IPS-NIHi11 (cell line): Measurements from ENCODE around the gene NIPBL.
"Not testable (repeated sequence)": the region's sequence is repeated elsewhere in the genome, so short reads cannot be mapped to it uniquely, and the experiment has no call there.

Experiments used
- DNase-seq: peaks from one replicate; pipeline ENCODE4 v3.0.0; 2012; ENCODE audit warnings: mixed read lengths, low spot score

Gene NIPBL

DNA sequence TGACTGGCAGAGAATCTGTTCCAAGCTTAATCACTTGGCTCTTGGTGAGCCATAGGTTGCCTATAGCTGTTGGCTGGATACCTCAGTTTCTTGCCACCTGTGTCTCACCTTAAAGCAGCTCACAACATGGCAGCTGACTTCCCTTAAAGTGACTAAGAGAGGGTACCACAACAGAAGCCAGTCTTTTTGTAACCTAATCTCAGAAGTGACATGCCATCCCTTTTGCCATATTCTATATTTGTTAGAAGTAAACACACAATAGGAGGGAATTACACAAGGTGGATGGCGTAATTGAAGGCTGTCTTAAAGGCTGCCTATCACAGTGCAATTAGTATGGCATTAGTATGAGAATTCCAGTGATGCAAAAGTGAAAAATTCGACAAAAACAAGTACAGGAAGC, 28.1 kb downstream of the NIPBL start:
- no peak for DNase-seq

DNA sequence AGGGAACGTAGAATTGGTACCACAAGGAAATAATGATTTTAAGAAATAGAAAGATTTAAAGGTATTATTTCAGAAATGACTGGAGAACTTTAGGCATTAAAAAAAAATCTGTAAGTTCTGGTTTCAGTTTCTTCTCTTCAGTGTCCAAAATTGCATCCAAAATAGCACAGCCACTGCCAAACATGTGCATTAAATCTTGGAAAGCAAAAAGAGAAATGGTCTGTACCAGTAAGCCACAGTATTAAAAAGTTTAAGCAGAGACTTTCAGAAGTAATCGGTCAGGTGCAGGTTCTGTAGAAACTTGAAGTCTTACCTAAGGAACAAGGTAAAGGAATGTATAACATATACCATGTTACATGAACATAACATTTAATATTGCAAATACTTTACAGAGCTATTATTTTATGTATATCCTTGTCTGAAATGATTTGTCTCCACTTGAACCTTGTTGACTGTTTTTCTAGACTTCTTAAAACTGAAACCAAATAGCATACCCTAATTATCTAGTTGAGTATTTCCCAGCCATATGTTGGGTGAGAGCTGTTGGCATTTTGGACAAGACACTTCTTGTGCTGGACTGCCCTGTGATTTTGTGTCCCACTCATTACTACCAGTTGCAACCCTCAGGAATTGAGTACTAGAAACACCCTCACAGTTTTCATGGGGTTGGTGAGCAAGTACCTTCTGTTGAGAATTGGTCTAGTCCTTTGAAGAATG, 32.1 kb downstream of the NIPBL start:
- no peak for DNase-seq

DNA sequence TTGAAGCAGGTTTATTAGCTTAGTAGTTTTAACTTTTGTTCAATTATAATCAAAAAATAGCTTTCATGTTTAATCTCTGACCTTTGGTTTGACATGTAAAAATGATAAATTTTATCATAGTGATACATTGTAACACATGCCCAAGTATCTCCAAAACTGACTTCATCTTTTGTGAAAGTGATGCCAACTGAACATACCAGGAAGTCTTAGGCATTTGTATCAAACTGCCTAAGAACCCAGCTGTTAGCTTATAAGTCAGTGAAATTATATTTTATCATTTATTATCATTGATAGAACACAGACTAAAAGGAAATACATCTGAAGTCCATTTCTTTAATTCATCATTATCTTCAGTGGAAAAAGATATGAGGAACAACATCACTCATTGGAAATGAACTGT, 39.1 kb downstream of the NIPBL start:
- no peak for DNase-seq

DNA sequence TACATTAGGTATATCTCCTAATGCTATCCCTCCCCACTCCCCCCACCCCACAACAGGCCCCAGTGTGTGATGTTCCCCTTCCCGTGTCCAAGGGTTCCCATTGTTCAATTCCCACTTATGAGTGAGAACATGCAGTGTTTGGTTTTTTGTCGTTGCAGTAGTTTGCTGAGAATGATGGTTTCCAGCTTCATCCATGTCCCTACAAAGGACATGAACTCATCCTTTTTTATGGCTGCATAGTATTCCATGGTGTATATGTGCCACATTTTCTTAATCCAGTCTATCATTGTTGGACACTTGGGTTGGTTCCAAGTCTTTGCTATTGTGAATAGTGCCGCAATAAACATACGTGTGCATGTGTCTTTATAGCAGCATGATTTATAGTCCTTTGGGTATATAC, 40.0 kb downstream of the NIPBL start:
- DNase-seq = not testable (repeated sequence)

DNA sequence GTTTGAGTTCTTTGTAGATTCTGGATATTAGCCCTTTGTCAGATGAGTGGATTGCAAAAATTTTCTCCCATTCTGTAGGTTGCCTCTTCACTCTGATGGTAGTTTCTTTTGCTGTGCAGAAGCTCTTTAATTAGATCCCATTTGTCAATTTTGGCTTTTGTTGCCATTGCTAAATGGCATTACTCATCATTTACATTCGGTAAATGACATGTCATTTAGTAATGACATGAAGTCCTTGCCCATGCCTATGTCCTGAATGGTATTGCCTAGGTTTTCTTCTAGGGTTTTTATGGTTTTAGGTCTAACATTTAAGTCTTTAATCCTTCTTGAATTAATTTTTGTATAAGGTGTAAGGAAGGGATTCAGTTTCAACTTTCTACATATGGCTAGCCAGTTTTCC, 40.8 kb downstream of the NIPBL start:
- DNase-seq = not testable (repeated sequence)

DNA sequence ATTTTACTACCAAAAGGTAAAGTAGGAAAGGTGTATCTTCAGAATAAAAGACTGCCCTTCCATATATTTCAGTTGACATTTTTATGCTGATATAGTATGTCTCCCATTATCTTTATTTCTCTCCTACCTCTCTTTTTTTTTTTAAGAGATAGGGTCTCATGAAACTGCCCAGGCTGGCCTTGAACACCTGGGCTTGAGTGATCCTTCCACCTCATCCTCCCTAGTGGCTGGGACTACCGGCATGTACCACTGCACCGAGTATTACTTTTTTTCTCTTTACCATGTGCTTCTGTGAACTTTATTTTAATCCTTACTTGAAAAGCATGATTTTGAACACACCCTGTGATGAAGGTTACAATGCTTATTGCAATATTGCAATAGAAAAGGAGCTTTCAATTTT, 42.7 kb downstream of the NIPBL start:
- no peak for DNase-seq

DNA sequence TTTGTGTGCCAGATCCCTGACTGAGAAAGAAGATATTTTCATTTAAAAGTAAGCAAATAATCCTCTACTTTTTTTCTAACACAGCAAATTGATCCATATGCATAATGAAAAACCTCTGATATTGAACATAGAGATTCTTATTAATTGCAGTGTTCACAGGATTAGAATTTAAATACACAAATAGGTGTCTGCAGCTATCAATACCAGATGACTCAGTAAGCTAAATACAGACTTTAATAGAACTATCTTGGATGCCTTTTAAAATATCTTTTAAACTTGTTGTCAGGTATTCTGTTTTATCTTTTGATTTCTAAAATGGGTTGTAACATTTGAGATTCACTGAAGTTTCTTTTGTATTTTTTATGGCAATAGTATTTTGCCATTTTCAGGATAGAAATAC, 43.1 kb downstream of the NIPBL start:
- no peak for DNase-seq

DNA sequence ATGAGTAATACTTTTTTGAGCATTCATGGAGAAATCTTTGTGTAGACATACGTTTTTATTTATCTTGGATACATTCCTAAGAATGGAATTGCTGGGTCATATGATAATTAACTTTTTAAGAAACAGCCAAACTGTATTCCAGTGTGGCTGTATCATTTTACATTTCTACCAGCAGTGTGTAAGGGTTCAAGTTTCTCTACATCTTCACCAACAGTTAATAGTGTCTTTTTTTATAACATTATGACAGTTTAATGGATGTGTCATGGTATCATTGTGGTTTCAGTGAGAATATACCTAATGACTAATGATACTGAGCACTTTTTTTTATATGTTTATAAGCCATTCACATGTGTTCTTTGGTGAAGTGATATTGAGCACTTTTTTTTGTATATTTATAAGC, 52.4 kb downstream of the NIPBL start:
- DNase-seq = no peak

DNA sequence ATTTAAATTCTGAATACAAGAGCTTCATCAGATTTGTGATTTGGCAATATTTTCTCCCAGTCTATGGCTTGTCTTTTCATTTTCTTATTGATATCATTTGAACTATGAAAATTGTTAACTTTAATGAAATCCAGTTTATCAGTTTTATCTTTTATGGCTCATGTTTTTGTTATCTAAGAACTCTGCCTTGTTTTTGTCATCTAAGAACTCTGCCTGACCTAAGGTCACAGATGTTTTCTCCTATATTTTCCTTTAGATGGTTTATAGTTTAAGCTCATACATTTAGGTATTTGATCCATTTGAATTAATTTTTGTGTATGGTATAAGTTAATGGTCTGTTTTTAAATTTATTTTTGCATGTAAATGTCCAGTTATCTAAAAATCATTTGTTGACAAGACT, 52.9 kb downstream of the NIPBL start:
- DNase-seq = no peak

DNA sequence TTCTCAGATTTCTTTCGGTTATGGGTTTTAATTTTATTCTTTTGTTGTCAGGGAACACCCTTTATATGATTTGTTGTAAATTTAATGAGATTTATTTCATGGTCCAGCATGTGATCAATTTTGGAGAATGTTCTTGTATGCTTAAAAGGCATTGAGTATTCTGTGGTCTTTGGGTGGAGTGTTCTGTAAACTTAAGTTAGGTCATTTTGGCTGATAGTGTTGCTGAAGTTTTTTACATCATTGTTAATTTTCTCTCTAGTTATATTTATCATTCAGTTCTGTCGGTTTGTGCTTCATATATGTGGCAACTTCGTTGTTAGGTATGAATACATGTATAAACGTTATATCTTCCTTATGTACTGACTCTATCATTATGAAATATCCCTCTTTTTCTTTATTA, 55.5 kb downstream of the NIPBL start:
- no peak for DNase-seq

DNA sequence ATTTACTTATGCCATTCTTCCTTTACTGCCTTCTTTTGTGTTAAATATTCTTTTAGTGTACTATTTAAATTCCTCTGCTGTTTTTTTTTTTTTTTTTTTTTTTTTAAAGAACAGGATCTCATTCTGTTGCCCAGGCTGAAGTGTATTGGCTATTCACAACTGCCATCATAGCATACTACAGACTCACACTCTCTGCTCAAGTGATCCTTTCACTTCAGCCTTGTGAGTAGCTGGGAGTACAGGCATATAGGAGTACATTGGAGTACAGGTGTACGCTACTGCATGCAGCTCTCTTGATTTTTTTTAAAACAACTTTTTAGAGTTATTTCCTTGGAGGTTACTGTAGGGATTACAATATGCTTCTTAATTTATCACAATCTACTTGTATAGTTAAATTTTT, 56.1 kb downstream of the NIPBL start:
- no peak for DNase-seq

DNA sequence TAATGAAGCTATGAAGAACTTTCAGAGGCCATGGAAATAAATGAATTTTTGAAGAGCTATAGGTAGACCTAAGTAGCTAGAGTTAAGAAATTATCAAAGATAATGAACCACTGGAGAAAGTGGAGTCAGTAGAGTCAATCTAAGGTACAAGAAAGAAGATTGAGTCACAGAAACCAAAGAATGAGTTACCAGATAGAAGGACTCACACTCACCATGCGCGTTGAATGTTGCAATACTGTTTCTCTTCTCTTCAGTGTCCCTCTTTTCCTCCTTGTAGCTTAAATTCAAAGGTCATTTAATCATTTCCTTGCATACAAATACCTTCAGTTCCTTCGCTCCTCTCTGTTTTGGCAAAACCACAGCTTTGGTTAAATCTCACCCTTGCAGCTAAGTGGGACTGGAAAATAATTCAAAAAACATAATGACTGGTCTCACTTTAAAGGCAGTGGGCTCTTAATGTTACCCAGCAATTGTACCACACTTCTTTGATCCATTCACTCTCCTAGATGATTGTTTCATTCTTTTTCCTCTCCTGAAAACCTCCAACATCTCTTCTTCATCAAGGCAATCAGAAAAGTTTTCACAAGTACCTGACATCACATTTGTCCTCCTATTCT, 58.3 kb downstream of the NIPBL start:
- no peak for DNase-seq

DNA sequence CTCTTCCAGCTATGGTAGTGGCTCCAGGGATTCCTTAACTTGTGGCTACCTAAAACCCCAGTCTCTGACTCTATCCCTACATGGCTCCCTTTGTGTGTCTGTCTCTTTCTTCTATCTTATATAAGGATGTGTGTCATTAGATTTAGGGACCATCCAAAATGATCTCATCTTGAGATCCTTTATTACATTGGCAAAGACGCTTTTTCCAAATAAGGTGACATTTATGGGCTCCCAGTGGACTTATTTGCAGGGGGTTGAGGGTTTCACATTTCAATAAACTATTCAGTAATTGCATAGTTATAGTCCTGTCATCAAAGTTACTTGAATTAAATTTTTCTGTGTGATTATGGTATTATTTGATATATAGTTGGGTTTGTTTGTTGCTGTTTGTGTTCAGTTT, 59.2 kb downstream of the NIPBL start:
- DNase-seq = no peak

DNA sequence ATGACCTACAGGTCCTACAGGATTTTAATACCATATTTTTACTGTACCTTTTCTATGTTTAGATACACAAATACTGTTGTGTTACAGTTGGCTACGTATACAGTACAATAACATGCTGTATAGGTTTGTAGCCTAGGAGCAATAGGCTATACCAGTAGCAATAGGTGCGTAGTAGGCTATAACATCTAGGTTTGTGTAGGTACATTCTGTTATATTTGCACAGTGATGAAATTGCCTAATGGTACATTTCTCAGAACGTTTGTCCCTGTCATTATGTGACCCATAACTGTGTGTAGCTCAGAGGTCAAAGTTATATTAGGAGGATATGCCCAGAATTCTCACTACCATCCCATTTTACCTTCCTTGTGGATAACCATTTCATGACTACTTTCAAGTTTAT, 59.7 kb downstream of the NIPBL start:
- no peak for DNase-seq

DNA sequence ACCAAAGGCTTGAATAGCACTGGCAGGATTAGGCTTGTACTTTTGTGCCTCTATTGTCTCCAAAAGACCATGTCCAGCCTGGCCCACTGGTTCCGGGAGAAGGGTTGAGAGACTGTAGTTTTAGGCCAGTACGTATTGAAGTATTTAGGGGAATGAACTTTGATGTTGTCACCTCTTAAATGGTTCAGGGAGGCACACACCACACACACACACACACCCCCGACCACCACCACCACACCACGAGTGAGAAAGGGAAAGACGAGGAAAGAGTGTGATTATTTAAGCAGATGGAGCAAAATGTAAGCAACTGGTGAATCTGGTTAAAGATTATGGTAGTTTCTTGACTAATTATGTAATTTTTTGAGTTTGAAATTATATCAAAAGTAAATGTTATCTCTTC, 61.6 kb downstream of the NIPBL start:
- DNase-seq = no peak

DNA sequence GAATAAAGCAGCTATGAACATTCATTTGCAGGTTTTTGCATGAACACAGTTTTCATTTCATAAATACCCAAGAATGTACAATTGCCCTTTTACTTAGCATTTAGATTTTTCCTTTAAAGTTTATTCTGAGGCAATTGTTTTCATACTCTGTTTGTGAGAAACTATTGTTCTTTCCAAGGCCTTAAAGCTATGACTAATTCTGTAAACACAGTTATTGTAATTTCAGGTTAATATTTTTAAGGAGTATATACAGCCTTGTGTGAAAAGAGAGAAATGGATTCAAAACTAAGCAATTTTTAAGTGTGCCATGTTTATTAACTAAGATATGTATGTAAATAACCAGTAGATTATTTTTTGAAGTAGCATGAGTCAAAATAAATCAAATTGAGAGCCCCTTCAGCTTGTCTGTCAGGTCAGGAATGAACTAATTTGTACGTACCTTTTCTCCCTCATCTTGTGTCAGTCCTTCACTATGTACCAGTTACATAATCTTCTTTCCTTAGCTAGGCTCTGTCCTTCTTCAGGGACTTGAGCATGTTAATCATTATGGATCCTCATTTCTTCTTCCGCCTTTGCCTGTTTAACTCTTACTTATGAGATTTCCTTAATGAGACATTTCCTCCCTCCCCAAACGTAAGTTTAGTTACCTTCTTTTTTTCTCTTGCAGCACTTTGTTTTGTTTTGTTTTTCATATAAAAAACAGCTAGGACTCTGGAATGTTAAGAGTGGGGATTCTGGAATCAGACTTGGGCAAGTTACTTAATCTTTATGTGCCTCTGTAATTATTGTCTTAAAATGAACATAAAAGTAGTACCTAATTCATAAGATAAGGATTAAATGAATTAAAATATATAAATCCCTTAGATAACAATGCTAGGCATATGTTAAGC, 63.6 kb downstream of the NIPBL start:
- no peak for DNase-seq

DNA sequence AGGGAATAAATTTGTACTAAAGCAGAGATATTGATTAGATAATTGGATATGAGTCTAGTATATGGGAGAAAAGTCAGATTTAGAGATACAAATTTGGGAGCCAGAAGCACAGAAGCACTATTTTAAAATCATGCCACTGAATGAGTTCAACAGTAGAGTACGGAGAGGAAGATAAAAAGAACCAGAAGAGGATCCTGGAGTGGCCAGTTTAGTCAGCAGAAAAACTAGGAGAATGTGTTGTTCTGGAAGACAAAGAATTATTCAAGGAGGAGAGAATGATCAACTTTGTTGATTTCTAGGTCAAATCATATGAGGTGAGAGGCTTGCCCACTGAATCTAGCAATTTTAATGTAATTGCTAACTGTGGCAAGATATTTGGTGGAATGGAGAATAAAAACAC, 67.0 kb downstream of the NIPBL start:
- no peak for DNase-seq

DNA sequence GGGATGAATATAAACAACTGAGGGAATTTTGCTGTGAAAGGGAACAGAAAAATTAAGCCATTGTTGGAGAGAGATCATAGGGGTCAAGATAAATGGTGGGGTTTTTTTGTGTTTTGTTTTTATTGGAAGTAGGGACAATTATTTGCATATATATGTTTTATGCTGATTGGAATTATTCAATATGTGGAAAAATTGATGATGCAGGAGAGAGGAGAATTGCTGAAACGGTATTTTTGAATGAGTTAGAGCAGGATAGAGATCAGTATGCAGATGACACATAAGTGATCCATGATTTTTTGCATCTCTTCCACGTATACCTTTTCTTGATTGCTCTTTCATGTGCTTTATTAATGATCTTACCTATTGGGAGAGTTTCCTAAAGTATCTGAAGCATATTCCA, 67.5 kb downstream of the NIPBL start:
- no peak for DNase-seq

DNA sequence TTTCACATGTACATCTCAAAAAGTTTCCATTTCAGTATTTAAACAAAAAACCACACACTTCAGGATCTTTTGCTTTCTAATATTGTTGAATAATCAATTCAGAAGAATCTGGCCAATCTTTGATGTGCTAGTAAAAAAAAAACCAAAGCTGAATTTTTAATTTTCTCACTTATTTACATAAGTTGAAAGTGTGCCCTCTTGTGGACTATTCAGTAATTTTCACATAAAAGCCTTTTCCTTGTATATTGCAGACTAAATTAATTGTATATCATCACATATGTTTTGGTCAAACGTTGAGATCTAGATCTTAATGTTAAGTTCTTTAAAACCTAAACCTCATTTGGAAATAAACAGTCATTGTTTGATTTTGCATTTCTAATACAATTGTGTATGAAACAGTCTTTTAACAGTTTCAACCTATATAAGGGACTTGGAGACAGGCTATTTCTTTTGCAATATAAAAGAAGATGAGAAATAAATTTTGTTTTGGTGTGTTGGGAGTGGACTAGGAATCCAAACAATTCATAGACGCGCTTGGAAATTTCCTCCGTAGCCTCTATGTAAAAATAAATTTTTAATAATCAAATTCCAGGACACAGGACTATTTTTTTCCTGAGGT, 68.1 kb downstream of the NIPBL start:
- DNase-seq = no peak

DNA sequence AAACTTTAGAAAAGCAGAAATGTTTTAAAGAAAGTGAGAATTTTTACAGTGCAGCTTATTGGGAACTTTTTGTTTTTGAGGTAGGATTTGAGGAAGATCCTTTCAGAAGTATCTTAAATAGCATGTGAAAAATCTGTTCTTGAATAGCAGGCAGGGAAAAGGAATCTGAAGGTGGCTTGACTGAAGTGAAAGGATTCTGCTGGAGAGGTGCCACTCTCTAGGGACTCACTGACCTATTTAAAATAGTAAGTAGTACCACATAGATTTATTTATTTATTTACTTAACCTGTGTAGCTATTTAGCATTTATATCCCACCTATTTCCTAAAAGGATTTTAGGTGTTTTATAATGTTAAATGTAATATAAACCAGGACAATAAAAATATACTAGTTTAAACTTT, 69.1 kb downstream of the NIPBL start:
- DNase-seq = no peak

DNA sequence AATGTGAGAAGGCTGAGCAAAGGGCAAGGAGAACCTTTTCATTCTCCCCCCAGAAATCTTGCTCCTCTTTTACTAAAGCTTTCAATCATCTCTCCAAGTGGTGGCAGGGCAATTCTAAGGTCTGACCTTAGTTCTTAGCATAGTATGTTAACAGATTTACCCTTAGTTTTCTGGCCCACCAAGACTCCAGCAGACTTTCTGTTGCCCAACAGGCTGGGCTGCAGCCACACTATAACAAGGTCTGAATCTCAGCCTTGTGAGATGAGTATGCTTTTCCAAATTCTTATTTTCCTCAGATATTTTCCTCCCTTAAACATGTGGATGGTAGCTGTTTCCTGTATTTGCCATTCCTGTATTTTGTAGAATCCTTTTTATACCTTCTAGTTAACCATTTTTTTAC, 69.5 kb downstream of the NIPBL start:
- no peak for DNase-seq

DNA sequence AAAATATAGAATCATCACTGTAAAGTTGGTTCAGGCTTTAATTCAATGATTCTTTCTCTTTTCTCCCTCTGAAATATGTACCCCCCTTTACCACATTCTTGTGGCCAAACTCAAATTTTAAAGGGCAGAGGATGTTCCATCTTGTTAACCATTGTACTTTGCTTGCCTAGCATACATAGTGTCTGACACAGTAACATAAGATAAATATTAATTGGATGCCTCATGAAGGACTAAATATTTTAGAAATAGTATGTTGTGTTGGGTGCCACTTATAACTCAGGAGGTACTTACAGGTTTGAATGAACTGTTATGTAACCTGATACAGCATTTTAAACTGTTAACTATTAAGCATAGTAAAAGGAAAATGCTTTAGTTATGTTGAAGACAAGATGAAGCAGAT, 71.5 kb downstream of the NIPBL start:
- DNase-seq = no peak

DNA sequence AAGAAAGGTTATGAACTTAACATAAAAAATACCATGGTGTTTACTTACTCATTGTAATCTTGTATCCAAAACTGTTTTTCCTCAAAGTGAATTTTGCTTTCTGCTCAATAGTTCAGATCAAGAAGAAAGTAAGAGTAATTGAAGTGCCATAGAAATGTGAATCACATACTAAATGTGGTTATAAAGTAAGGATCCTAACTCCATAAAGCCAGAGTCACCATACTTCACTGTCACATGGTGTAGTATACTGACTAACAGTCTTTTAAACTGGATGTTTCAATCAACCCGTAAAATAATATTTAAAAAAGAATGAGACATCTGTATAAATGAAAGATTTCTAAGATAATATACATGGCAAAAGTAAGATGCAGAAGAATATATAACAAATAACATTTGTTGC, 72.1 kb downstream of the NIPBL start:
- no peak for DNase-seq
